CD4-positive, alpha-beta T cell treated with Interleukin-2 at 100 ng/mL for 4 hours (primary cell): Measurements from ENCODE around the gene TXNRD3.
A peak's percentile ranks its signal among the peaks of the same experiment; 100 is the strongest.
"Not testable (repeated sequence)": the region's sequence is repeated elsewhere in the genome, so short reads cannot be mapped to it uniquely, and the experiment has no call there.

Experiments used
- DNase-seq: peaks from one replicate; pipeline ENCODE4 v3.0.0-alpha.2; 2020; ENCODE audit warnings: low spot score

TXNRD3 gene

DNA sequence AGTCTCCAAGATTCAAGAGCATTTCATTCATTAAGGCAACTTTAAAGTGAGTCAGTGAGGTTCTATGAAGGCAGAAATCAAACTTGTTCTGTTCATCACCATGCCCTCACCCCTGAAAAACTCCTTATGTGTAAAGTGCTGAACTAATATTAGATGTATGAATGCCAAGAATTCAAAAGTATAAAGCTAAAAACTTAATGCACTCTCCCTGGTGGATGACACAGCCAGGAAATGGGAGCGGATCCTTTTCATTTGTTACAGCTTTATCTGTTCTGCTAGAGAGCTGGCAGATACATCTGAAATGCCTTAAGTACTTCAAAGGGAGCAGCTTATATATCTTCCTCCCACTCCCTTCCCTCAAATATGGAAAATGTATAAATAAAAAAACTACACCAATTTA, 8.2 kb downstream of the TXNRD3 start:
- DNase-seq: no peak

DNA sequence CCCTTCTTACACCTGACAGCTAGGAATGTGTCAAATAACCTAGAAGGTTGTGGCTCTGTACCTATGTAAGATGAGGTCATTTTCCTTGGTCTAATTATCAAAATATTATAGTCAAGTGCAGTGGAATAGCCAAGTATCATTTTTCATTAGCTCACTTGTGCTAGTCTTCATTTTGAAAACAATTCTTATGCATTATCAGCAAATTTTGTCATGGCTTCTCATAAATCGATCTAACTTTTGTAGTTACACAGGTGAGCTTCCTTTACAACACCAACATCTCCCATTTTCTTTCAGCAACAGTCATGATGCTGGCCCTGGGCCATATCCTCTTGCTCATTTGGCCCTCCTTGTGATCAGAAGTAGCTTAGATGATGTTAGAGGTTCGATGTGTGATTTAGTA, 10.3 kb downstream of the TXNRD3 start:
- DNase-seq: no peak

DNA sequence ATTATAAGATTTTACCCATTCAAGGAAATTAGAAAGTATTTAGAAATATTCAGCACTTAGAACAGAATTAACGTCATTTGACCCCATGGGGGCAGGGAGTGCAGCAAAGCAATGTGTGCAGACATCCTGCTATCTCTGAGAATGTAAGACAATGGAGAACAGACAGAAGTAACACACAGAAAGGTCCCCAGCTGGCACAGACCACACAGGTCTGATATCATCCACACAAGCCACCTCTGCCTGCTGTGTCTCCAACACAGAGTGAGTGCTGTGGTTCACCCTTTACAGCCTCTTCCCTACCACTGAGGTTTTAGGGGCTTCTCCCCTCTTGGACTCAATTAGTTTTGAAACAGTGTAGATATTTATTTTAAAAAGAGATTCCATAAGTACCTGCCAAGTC, 16.1 kb downstream of the TXNRD3 start:
- DNase-seq: no peak

DNA sequence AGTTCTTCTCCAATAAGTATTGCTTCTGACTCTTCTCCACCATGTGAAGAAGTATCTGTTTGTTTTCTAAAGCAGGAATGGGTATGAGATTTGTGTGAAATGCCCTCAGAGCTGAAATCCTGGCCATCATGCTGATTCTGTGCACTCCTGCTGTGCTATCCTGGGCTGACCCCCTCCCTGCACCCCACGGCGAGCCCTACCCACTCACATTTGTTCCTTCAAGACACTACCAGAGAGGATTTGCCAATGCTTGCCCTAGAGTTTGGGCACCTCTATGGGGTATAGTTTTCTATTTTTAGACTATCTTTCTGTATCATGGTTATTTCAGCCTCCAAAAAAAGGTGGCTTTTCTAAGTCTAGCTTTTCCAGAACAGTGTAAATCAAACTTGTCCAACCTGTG, 18.5 kb downstream of the TXNRD3 start:
- no peak for DNase-seq

DNA sequence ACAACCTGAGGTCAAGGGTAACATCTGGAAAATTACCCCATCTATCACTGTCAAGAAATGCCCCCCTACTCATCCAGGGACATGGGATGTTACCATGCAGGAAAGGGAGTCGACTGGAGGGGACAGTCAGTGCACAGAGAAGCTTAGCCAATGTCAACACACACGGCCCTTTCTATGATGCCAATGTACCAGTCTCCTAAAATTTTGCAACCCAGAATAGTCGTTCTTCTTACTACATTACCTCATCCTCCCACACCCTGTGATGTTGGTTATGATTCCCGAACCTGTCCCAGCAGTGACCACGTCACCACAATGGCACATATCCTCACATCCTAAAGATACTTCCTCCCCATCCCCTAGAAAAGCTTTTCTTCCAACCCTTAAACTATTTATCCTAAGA, 20.1 kb downstream of the TXNRD3 start:
- DNase-seq: no peak

DNA sequence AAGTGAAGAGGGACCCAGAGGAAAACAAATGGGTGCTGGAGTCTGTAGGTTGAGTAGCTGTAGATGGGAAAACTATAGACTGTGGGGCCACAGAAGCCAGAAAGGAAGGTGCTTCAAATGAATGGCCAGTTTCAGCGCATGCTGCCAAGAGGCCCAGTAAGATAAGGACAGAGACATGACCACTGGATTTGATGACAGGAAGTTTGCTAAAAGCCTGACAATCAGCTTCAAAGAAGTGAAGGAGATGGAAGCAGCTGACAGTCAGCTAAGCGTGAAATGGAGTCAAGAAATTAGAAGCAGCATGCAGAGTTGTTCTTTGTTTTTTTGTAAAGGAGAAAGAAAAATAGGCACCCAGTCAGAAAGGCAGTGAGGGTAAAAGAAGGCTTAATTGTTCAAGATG, 24.9 kb downstream of the TXNRD3 start:
- DNase-seq: no peak

DNA sequence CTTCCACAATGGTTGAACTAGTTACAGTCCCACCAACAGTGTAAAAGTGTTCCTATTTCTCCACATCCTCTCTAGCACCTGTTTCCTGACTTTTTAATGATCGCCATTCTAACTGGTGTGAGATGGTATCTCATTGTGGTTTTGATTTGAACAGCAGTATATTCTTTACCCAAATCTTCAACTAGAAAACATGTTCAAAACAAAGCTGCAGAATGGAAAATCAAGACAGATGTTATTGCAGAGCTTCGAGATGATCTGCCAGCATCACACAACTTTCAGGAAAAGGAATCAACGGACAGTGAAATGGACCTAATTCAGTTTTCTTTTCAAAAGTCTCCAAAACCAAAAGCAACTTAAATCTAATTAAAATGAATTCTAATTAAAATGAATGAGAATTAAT, 29.2 kb downstream of the TXNRD3 start:
- not testable (repeated sequence) for DNase-seq

DNA sequence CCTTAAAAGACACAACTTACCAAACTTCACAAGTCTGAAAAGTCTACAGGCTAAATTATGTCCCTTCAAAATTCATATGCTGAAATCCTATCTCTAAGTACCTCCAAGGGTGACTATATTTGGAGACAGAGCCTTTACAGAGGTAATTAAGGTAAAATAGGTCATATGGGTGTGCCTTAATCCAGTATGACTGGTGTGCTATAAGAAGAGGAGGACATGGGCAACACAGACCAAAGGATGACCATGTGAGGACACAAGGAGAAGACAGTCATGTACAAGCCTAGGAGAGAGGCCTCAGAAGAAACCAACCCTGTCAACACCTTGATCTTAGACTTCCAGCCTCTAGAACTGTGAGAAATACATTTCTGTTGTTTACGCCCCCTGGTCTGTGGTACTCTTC, 32.2 kb downstream of the TXNRD3 start:
- DNase-seq: no peak

DNA sequence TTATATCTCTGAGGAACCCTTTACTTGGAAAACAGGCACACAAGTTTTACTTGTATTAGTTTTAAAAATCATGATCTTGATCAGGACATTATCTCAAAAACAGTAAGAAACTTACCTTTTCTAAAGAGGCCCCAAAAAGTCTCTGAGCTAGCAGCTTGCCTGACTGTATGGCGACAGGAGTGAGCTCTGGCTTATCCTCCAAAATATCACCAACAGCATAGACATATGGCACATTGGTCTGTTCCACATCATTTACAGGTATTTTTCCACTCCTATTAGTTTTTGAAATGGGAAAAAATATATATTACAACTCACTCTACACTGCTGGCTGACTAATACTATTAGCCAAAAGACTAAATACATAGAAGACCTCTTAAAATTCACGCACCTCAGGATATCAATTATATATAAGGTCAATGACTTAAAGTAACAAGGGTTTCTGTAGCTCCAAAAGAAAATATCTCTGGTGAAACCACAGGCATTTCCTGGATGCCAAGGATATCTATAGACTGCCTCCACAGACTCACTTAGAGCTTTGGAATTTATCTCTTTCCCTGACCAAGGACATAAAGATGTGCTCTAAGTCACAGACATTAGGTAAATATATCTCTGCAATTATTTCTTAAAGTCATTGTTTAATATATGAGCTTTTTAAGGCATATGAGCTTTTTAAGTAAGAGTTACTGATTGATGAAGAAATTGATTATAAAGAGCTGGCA, 33.1 kb downstream of the TXNRD3 start:
- DNase-seq: no peak

DNA sequence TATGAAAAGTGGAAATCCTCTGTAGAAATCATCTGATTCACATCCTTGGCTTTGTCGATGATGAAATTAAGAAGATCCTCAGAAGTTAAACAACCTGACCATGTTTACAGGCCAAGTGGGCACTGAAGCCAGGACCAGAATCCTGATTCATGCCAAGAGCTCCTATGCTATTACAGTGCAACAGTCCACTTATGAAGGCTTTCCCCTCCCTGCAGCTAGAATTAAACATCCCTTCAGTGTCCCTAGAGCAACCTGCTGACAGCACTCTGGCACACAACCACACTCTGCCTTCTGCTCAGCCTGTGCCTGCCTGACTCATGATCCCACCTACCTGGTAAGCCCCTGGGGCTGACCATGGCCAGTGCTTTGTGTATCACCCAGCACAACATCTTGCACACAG, 33.8 kb downstream of the TXNRD3 start:
- DNase-seq: no peak

DNA sequence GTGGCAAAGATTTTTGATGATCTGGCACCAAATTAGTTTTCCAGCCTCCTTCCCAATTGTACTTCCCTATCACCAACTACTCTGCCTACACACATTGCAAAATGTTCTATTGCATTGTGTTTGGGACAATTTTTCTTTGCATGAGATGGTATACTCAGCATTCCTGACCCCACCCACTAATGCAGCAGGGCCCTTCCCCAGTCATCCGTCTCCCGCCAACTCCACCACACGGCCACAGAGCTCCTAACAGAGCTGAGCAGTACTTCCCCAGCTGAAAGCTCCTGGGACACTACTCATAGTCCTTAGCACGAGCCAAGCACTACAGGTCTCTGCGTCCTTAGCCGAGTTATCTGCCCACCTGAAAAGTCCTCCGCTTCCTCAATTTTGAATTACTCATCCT, 34.2 kb downstream of the TXNRD3 start:
- no peak for DNase-seq

DNA sequence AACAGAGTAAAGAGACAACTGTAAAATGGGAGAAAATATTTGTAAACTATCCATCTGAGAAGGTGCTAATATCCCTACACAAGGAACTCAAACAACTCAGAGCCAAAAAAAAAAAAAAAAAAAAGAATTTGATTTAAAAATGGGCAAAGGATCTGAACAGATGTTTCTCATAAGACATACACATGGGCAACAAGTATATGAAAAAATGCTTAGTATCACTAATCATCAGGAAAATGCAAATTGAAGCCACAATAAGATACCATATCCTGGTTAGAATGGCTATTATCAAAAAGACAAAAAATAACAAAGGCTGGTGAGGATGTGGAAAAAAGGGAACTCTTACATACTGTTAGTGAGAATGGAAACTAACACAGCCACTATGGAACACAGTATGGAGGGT, 36.2 kb downstream of the TXNRD3 start:
- no peak for DNase-seq

DNA sequence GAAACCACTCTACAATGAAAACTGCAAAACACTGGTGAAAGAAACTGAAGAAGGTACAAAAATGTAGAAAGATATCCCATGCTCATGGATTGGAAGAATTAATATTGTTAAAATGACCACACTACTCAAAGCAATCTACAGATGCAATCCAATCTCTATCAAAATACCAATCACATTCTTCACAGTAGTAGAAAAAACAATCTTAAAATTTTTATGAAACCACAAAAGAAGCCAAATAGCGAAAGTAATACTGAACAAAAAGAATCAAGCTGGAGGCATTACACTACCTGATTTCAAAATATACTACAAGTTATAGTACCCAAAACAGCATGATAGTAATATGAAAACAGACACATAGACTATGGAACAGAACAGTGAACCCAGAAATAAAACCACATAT, 36.9 kb downstream of the TXNRD3 start:
- DNase-seq: no peak

DNA sequence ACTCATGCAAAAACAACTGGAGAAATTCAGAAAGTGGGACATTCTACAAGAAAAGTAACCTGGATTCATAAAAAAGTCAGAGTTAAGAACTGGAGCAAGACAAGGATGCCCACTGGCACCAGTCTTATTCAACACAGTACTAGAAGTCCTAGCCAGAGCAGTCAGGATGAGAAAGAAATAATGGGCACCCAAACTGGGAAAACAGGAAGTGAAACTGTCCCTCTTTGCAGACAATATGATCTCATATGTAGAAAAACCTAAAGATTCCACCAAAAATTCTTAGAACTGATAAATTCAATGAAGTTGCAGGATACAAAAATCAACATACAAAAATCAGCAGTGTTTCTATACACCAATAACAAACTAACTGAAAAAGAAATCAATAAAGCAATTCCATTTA, 37.4 kb downstream of the TXNRD3 start:
- no peak for DNase-seq

DNA sequence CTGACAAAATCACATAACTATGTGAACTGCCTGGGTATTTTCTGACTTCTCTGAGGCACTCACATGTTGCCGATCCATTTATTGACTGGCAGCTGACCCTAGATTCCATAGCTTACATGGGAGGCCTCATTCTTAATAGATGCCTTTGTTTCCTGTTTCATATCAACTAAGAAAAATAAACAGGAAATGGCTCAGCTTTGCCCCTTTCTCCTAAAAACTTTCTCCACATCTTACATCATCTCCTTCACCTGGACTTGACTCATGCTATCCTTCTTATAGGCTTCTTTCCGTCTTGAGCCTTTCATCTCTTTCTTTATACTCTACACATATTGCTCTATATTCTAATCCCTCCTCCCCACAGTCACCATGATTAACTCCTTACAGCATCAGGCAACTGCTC, 38.0 kb downstream of the TXNRD3 start:
- DNase-seq: no peak

DNA sequence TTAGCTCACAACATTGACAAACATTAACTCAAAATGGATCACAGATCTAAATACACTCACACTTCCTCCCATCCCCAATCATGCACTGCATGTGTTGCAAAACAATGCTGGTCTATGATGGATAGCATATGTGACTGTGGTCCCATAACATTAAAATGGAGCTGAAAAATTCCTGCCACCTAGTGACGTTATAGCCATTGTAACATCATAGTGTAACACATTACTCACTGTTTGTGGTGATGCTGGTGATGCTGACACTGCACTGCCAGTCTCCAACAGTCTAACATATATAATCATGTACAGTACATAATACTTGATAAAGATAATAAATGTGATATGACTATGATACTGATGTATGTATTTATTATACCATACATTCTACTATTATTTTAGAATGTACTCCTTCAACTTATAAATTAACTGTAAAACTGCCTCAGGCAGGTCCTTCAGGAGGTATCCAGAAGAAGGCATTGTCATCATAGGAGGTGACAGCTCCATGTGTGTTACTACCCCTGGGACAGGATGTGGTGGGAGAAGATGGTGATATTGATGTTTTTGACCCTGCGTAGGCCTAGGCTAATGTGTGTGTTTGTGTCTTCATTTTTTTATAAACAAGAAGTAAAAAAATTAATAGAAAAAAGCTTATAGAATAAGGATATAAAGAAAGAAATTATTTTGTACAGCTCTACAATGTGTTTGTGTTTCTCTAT, 41.3 kb downstream of the TXNRD3 start:
- DNase-seq: no peak

DNA sequence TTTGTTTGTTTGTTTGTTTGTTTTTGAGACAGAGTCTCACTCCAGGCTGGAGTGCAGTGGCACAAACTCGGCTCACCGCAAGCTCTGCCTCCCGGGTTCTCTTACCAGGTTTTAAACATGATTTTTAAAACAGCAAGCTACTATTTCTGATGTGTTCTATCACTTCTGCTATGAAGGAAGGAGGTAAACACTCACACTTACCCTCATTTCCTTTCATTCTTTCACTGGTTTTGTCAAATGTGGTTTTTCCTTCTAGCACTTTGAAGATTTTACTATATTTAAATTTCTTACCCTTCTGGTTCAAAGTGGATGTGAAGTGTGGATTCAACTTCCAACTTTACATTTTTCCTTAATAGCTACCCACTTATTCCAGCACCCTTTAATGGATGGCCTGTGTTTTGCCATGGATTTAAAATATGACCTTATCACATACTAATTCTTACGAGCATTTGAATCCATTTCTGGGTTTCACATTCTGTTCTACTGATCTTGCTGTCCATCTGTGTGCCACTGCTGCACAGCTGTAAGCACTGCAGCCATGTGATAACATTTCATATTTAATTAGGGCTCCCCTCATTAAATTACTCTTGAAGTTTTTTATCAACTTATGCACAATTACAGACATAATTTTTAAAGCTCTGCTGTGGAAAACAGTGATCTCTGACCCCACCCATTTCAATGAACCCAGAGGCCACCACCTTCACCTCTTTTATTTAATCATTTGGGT, 42.3 kb downstream of the TXNRD3 start:
- DNase-seq: no peak

DNA sequence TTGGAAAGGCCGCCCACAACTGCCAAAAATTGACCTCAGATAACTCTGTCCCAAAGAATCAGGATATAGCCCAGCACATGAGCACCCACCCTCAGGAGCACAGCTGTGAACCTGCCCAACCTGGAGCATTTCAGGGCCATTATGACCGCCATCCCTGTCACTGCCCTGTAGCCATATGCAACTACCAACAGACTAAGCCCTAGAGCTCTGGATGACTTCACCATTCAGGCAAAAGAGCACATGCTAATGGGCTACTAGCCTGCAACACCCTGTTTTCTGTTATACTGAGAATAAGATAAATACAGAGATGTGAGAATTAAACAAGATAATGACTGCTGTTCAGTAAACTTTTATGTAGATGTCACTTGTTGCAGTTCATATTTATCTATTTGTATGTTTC, 45.0 kb downstream of the TXNRD3 start:
- DNase-seq: no peak

DNA sequence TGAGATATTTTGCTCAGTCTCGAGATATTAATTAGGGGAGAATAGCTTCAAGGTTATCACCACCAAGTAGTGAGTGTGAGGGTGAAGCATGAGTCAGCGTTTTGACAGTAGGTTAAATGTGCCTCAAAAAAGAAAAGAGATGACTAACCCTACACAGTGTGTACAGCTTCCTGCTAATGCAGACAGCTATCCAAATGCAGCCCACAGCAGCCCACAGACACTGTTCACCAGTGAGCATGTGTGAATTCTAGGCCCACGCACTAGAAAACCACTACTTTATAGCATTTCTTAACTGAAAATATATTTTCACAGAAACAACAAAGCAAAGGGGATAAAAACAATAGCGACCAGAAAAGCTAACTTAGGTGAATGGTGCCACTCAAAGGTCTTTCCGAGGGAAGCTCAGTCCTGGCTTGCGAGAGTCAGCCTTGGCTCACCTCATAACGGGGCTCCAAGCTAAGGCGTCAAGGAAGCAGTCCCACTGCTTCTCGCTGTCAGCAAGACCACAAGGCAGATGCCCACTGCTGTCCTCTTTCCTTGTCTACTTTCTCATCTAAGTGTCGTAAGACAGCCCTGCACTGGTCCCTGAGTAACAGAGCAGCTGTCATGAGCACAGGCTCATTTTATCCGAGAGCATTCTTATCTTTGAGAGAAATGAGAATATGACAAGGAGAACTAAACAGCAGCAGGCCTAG, 47.6 kb downstream of the TXNRD3 start:
- DNase-seq: peak; percentile 35

DNA sequence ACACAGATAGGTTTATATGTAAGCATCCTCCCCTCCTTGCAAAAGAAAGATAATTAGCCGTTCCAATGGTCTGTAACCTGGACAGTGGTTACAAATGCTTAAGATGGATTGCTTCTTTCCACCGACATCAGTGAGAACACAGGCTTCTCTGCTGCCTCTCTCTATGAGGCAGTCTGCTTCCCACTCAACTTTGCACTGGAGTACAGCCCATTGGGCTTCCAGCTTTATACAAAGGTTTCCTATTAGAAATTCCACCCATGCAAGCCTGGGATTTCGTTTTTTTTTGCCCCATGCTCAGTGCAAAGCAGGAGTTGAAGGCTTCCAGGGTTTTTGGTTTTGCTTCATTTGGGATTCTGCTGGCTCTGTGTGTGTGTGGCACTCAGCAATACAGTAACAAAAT, 48.9 kb downstream of the TXNRD3 start:
- no peak for DNase-seq

DNA sequence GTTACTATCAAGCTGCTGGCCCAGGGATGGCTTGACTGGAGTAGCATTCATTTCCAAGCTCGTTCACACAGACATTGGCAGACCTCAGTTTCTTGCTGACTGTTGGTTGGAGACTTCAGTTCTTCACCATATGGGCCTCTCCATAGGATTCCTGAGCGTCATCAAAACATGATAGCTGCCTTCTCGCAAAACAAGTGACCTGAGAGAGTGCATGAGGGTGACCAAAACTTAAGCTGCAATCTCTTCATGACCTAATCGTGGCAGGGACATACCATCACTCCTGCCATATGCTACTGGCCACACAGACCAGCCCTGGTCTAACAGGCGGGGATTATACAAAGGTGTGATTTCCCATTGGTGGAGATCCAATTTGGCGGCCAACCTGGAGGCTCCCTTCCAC, 50.2 kb downstream of the TXNRD3 start:
- no peak for DNase-seq

DNA sequence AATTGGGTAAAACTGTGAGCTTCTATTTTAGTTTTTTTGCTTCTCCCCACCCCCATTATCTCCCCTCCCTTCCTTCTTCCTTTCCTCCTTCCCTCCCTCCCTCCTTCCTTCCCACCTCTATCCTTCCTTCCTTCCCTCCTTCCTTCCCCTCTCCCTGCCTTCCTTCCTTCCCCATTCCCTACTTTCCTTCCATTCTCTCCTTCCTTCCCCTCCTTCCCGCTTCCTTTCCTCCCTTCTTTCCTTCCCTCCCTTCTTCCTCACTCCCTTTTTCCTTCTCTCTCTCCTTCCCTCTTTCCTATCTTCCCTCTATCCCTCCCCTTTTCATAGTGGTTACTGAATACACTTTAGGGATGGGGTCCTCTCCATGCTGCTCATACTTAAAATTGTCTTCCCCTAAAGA, 55.8 kb downstream of the TXNRD3 start:
- DNase-seq: no peak

DNA sequence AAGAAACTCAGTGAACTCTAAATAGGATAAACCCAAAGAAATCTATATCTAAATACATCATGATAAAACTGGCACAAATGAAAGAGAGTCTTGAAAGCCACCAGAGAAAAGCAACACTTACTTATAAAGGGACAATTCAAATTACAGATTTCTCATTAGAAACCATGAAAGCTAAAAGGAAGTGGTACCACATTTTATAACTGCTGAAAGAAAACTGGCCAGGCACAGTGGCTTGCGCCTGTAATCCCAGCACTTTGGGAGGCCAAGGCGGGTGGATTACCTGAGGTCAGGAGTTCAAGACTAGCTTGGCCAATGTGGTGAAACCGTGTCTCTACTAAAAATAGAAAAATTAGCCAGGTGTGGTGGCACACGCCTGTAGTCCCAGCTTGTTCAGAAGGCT, 59.4 kb downstream of the TXNRD3 start:
- not testable (repeated sequence) for DNase-seq
